Measurements from ENCODE around the gene MT2A. TPM values are rescaled to one million over a fixed set of nuclear protein-coding genes. Genes with fewer than 3 reads are reported as not detected.
"Not testable (repeated sequence)": the region's sequence is repeated elsewhere in the genome, so short reads cannot be mapped to it uniquely, and the experiment has no call there.

The MT2A gene
- polyA plus RNA-seq, 3 donors: 26.6 to 27.3 (median 26.9) TPM

DNA sequence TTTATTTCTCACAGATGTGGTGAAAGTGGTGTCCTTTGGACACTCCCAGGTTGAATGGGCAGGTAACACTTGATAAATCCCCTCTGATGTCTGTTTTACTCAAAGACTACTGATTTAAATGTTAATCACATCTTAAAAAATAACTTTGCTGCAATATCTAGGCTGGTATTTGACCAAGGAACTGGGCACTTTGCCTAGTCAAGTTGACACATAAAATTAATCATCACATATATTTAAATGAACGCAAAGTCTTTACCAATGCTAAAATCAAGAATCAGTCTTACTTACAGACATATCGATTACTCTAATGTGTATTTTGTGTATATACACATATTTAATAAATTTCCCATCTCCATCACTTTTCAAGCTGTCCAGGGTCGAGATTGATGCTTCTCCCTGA lies 7.0 kb downstream of the MT2A start:
- DNase-seq: no peak

DNA sequence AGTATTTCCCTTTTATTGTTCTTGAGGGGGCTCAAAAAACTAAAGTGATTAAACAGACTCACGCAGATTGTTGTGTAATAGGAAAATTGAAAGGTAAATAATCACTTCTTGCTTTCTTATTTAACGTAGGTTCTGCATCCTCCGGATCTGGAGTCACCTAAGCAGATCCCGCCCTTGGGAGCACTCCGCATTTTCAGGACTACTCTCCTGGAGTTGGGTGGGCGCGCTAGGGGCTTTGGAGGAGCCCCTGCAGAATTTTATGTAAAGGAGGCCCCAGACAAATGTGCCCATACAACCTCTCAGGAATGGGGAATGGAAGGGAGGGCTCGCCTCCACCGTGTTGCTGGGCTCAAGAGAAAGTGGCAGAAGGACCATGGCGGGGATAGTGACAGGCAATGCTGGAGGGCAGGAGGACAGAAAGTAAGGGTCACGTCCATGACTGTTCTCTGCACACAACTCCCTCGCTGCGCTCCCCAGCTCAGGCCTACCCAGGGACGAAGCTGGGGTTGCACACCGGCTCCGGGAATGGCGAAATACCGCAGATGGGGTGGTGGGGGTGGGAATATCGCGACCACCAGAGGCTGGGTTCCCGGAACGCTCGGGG lies 8.3 kb downstream of the MT2A start:
- DNase-seq: no peak

DNA sequence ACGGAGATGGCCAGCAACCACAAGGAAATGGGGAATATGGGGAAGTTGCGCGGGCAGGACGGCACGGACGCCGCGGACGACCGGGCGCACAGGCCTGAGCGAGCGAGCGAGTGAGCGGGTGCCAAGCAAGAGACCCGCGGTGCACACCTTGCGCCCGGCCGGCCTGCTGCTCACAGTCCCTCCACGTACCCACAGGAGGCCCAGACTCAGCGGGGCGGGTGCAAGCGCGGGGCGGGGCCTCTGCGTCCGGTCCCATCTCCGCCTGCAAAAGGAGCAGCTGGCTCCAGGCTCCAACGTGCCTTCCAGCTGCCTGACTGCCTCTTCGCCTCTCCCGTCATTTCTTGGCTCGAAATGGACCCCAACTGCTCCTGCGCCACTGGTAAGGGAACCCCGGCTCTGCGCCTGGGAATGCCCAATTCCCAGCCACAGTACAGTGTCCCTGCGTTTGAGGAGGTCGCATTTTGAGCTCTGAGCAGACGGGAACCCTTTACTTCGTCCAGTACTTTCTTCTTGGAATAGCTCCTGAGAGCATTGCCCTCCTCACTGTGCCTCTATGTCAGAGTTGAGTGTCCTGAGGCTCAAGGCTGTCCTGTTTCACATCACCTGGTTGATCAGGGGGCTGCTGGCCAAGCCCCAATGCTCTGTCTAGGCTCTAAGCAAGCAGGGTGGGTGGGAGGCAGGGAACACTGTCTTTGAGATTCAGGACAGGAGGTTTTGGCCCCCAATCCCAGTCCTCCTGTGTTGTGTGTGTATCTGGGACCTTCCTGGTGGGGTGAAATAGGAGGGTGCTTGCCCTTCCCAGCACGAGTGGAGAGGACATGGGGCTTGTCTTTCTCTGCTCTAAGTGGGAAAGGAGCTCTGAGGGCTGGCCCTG lies 9.1 kb downstream of the MT2A start:
- DNase-seq: no peak

DNA sequence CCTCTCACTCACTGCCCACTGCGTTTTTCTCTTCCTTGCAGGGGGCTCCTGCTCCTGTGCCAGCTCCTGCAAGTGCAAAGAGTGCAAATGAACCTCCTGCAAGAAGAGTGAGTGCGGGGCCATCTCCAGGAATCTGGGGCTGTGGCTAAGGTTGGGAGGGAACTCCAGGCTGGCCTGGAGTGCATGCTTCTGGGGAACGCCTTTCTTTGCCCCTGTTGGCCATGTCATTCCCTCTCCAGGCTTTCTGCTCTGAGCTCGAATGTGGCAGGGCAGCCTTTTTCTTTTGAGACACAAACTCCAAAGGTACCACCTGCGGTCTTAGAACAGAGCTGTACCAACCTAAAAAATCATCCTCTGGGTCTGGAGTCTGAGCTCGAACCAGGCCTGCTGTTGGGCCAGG lies 9.8 kb downstream of the MT2A start:
- no peak for DNase-seq

DNA sequence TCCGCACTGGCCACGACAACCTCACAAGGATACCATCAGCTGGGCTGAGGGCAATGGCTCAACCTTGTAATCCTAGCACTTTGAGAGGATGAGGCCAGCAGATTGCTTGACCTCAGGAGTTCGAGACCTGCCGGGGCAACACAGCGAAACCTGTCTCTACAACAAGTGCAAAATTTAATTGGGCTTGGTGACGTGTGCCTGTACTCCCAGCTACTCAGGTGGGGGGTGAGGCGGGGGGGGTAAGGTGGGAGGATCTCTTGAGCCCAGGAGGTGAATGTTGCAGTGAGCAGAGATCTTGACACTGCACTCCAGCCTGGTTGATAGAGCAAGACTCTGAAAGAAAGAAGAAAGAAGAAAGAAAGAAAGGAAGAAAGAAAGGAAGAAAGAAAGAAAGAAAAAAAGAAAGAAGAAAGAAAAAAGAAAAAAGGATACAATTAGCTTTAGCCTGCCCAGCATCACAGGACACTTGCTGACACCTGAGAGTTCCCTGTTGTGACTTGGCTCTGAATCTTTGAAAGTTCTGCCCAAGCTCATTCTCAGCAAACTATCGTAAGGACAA lies 12.0 kb downstream of the MT2A start:
- DNase-seq: no peak

DNA sequence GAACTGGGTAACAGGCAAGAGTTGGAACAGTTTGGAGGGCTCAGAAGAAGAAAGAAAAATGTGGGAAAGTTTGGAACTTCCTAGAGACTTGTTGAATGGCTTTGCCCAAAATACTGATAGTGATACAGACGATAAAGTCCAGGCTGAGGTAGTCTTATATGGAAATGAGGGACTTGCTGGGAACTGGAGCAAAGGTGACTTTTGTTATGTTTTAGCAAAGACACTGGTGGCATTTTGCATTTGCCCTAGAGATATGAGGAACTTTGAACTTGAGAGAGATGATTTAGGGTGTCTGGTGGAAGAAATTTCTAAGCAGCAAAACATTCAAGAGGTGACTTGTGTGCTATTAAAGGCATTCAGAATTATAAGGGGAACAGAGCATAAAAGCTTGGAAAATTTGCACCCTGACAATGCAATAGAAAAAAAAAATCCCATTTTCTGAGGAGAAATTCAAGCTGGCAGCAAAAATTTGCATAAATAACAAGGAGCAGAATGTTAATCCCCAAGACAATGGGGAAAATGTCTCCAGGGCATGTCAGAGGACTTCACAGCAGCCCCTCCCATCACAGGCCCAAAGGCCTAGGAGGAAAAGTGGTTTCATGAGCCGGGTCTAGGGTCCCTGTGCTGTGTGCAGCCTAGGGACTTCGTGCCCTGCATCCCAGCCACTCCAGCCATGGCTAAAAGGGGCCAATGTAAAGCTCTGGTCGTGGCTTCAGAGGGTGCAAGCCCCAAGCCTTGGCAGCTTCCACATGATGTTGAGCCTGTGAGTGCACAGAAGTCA lies 13.5 kb downstream of the MT2A start:
- not testable (repeated sequence) for DNase-seq

DNA sequence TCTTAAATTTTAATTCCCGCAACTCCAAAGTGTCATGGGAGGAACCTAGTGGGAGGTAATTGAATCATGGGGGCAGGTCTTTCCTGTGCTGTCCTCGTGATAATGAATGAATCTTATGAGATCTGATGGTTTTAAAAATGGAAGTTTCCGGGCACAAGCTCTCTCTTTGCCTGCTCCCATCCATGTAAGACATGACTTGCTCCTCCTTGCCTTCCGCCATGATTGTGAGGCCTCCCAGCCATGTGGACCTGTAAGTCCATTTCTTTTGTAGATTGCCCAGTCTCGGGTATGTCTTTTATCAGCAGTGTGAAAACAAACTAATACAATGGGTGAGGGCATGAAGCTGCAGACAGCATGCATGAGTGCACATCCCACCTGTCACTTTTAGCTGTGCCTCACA lies 14.8 kb downstream of the MT2A start:
- not testable (repeated sequence) for DNase-seq

DNA sequence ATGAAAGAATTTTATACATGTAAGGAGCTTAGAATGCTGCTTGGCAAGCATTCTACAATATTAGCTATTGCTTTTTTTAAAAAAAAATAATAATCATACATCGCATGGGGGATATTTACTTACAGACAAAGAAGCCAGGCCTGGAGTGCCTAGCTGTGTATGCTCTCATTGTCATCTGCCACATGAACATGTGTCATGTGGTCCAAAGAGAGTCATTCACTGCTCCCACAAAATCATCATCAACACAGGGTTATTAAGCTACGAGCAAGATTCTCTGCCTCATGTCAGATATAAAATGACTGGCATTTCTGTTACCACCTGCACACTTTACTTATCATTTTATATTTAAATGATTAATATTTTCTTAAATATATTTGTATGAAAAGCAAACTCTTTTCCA lies 15.3 kb downstream of the MT2A start:
- no peak for DNase-seq

DNA sequence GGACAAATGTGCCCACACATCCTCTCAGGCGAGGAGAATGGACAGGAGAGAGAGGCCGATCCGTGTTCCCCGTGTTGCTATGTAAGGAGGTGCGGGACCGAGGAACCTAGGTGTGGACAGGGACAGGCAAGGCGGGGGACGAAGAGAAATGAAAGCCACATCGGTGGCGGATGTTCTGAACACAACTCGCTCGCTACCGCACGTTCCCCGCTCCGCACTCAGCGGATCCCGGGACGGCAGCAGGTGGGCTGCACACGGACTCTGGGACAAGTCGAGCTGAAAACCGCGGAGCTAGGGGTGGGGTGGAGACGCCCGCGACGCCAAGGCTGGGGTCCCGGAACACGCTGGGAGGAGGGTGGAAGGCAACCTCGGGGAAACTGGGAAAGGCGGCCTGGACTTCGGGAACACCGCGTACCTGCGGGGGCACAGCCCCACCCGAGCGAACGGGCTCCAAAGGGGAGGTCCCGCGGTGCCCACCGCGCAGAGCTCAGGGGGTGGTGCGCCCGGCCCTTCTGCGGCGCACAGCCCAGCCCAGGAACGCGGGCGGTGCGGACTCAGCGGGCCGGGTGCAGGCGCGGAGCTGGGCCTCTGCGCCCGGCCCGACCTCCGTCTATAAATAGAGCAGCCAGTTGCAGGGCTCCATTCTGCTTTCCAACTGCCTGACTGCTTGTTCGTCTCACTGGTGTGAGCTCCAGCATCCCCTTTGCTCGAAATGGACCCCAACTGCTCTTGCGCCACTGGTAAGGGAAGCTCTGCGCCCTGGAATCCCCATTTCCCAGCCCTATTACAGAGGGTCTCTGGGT lies 17.0 kb downstream of the MT2A start, which contains the start of gene MT1E:
Gene MT1E (plus strand): TSS at position 642 of the 803 bp plus-strand sequence. CDS start 71 bp downstream, at position 713.
- no peak for DNase-seq

DNA sequence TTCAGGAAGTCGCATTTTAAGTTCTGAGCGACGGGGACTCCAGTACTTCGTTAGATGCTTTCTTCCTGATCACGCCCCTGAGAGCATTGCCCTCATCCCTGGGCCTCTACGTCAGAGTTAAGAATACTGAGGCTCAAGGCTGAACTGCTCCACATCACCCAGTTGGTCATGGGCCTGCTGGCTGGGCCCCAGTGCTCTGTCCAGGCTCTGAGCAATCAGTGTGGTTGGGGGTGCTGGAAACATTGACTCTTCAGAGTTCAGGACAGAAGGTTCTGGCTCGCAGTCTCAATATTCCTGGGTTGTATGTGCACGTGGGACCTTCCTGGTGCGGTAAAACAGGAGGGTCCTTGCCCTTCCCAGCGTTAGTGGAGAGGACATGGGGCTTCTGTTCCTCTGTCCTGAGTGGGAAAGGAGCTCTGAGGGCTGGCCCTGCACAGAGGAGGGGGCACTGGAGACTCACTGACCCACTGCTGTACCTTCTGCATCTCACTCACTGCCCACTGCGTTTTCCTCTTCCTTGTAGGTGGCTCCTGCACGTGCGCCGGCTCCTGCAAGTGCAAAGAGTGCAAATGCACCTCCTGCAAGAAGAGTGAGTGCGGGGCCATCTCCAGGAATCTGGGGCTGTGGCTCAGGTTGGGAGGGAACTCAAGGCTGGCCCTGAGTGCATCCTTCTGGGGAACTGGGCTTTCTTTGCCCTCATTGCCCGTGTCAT lies 17.7 kb downstream of the MT2A start:
- no peak for DNase-seq

DNA sequence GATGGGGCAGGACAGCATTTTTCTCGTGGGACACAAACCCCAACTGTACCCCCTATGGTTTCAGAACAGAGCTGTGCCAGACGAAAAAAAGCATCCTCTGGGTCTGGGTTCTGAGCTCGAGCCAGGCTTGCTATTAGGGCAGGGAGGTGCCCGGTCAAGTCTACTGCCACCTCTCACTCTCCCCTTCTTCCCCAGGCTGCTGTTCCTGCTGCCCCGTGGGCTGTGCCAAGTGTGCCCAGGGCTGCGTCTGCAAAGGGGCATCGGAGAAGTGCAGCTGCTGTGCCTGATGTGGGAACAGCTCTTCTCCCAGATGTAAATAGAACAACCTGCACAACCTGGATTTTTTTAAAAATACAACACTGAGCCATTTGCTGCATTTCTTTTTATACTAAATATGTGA lies 18.3 kb downstream of the MT2A start:
- DNase-seq: no peak

DNA sequence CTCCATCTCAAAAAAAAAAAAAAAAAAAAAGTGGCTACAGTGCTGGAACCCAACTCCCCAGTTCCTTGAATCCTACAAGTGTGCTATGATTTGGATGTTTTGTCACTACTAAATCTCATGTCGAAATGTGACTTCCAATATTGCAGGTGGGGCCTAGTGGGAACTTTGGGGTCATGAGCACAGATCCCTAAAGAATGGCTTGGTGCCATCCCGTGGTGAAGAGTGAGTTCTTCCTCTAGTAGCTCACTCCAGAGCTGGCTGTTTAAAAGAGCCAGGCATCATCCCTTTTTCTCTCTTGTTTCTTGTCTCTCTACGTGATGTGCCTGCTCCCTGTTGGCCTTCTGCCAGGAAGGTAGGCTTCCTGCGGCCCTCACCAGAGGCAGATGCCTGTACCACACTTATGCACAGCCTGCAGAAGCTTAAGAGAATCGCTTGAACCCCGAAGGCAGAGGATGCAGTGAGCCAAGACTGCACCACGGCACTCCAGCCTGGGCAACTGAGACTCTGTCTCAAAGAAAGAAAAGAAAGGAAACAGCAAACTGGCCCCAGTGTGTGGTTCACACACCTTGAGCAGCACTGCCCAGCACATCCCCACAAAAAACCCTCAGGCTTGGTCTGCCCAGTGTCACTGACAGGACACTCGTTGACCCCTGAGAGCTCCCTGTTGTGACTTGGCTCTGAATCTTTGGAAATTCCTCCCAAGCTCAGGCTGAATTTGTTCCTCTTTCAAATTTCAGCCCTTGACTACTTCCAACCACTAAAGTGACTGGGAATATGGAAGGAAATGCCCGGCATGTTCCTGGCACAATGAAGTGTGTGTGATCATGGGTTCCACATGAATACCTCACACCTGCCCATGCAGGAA lies 20.3 kb downstream of the MT2A start:
- DNase-seq: no peak

DNA sequence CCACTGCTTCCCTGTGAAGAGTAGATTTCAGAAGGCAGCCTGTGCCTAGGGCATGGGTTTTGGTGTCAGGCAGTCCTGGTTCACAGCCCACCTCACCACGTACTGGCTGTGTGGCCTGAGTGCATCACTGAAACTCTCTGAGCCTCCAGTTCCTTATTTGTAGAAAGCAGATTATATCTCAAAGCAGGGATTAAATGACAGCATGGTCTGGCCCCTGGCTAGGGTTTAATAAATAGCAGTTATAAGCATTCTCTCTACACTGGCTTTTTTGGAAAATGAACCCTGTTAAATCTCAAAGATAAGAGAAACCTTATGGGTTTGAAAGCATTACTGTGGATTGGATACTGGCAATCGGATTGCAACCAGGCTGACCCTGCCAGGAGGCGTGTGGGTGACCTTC lies 21.1 kb downstream of the MT2A start:
- DNase-seq: no peak

DNA sequence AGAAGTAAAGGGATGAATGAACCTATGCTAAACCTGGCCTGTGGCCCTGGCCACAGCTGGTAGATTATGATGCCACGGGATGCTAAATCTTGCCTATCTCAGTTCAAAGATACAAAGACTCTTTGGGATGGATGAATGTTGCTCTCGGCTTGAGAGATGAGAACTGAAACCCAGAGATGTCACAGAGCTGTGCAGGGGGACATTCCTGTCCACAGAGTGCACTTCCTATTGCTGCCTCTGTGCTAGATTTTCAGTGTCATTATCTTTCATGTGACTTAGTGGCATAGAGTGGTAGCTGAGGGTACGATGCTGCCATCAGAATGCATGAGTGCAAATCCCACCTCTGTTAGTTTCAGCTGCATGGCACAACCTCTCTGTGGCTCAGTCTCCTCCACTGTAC lies 21.8 kb downstream of the MT2A start:
- DNase-seq: no peak

DNA sequence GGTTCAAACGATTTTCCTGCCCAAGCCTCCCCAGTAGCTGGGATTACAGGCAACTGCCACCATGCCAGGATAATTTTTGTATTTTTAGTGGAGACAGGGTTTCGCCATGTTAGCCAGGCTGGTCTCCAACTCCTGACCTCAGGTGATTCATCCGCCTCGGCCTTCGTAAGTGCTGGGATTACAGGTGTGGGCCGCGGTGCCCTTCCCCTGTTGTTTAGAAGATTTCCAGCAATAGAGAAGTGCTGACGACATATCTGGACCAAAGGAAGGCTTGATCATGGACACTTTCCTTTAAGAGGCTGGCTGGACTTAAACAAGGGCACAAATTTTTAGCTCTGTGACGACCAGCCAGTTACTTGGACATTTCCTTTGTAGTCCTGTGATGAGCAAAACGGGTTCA lies 22.8 kb downstream of the MT2A start:
- DNase-seq: no peak

DNA sequence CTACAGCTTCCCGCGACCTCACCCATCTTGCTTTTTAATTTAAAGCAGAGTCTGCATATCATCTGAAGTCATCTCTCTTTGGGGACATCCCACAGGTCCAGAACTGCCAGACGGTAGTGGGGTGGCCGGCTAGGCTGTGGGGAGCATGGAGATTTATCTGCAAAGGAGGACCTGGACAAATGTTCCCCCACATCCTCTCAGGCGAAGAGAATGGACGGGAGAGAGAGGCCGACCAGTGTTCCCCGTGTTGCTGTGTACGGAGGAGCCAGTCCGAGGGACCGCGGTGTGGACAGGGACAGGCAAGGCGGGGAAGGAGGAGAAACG lies 23.4 kb downstream of the MT2A start:
- no peak for DNase-seq

DNA sequence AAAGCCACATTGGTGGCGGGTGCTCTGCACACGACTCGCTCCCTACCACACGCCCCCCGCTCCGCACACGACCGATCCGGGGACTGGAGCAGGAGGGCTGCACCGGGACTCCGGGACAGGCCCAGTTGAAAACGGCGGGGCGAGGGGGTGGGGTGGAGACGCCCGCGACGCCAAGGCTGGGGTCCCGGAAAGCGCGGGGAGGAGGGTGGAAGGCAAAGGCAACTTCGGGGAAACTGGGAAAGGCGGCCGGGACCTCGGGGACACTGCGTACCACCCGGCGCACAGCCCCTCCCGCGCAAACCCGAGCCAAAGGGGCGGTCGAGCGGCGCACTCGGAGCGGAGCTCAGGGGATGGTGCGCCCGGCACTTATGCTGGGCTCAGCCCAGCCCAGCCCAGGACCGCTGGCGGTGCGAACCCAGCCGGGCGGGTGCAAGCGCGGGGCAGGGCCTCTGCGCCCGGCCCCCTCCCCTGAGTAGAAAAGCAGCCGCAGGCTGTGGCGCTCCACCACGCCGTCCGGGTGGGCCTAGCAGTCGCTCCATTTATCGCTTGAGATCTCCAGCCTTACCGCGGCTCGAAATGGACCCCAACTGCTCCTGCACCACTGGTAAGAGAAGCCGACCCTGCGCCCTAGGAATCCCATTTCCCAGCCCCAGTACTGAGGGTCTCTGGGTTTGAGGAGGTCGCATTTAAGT lies 23.9 kb downstream of the MT2A start, which contains the start of gene MT1M:
Gene MT1M (plus strand): TSS at position 504 of the 692 bp plus-strand sequence. CDS start 73 bp downstream, at position 577.
- no peak for DNase-seq

DNA sequence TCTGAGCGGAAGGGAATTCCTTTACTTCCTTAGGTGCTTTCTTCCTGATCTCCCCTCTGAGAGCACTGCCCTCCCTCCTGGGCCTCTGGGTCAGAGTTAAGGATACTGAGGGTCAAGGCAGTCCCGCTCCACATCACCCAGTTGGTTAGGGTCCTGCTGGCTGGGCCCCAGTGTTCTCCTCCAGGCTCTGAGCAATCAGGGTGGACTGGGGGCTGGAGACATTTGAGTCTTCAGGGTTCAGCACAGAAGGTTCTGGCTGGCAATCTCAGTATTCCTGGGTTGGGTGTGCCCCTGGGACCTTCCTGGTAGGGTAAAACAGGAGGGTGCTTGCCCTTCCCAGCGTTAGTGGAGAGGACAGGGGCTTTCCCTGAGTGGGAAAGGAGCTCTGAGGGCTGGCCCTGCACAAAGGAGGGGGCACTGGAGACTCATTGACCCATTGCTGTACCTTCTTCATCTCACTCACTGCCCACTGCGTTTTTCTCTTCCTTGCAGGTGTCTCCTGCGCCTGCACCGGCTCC lies 24.5 kb downstream of the MT2A start:
- DNase-seq: no peak

DNA sequence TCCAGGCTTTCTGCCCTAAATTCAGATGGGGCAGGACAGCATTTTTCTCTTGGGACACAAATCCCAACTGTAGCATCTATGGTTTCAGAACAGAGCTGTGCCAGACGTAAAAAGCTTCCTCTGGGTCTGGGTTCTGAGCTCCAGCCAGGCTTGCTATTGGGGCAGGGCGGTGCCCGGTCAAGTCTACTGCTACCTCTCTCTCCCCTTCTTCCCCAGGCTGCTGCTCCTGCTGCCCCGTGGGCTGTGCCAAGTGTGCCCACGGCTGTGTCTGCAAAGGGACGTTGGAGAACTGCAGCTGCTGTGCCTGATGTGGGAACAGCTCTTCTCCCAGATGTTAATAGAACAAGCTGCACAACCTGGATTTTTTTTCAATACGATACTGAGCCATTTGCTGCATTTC lies 25.2 kb downstream of the MT2A start:
- DNase-seq: no peak

Measured in renal pelvis (tissue), 4 donors.